Measurements from ENCODE around the gene BCAS3. TPM values are rescaled to one million over a fixed set of nuclear protein-coding genes. Genes with fewer than 3 reads are reported as not detected.

Gene BCAS3
- total RNA-seq, 1 donor from 2014 or later, result 14.5 TPM

DNA sequence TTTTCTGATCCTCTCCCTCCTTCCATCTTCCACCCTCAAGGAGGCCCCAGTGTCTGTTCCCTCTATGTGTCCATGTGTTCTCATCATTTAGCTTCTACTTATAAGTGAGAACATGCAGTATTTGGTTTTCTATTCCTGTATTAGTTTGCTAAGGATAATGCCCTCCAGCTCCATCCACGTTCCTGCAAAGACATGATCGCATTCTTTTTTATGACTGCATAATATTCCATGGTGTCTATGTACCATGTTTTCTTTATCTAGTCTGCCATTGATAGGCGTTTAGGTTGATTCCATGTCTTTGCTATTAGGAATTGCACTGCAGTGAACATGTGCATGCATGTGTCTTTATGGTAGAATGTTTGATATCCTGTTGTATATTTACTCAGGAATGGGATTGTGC, 275.1 kb downstream of the BCAS3 start:
- no peaks in the 10 kb centered on the region for H3K36me3 Mint-ChIP-seq (ENCODE audit: low read depth, unreplicated experiment)
- no peaks in the 10 kb centered on the region for H4K20me1 ChIP-seq (ENCODE audit: insufficient read depth, low read length)
- no peak for FAIRE-seq
- H3K27ac ChIP-seq (ENCODE audit: low read depth, low read length), result no peak overlapping the region
- H3K79me2 ChIP-seq (ENCODE audit: insufficient read depth, low read length), result no peaks in the 10 kb centered on the region
- H3K9me3 ChIP-seq (ENCODE audit: insufficient read depth, low read depth, low read length), result no peaks in the 10 kb centered on the region
- H3K9ac ChIP-seq (ENCODE audit: low read length), result no peak overlapping the region
- no peak for TF ChIP-seq EZH2 (IDR thresholded peaks at IDR 0.05; ENCODE audit: insufficient read depth, low read length)
- TF ChIP-seq, protein P1, sequence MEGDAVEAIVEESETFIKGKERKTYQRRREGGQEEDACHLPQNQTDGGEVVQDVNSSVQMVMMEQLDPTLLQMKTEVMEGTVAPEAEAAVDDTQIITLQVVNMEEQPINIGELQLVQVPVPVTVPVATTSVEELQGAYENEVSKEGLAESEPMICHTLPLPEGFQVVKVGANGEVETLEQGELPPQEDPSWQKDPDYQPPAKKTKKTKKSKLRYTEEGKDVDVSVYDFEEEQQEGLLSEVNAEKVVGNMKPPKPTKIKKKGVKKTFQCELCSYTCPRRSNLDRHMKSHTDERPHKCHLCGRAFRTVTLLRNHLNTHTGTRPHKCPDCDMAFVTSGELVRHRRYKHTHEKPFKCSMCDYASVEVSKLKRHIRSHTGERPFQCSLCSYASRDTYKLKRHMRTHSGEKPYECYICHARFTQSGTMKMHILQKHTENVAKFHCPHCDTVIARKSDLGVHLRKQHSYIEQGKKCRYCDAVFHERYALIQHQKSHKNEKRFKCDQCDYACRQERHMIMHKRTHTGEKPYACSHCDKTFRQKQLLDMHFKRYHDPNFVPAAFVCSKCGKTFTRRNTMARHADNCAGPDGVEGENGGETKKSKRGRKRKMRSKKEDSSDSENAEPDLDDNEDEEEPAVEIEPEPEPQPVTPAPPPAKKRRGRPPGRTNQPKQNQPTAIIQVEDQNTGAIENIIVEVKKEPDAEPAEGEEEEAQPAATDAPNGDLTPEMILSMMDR (IDR thresholded peaks at IDR 0.05; ENCODE audit: insufficient read depth, low read depth, low read length), result no peak
- H3K27me3 ChIP-seq (ENCODE audit: insufficient read depth, low read length), result no peaks in the 10 kb centered on the region
- no peaks in the 10 kb centered on the region for H3K4me1 ChIP-seq (ENCODE audit: insufficient read depth, low read length)
- H3K4me2 ChIP-seq (ENCODE audit: low read length), result no peak overlapping the region
- no peaks in the 10 kb centered on the region for H3K27me3 Mint-ChIP-seq (ENCODE audit: low read depth, unreplicated experiment)
- H3K9me3 Mint-ChIP-seq (ENCODE audit: unreplicated experiment), result peaks cover 2% of the 10 kb centered on the region
- no peak overlapping the region for H3K4me3 ChIP-seq (ENCODE audit: insufficient read depth, low read depth, low read length)
- H3K36me3 ChIP-seq (ENCODE audit: insufficient read depth, low read length), result no peaks in the 10 kb centered on the region
- no peak overlapping the region for H3K4me3 Mint-ChIP-seq (ENCODE audit: unreplicated experiment)
- H2AFZ ChIP-seq (ENCODE audit: low read depth, low read length), result no peak overlapping the region
- no peak overlapping the region for H3K27ac Mint-ChIP-seq (ENCODE audit: unreplicated experiment)
- no peak for DNase-seq (ENCODE audit: low read depth)
- no peaks in the 10 kb centered on the region for H3K4me1 Mint-ChIP-seq (ENCODE audit: low read depth, unreplicated experiment)

GRCh38 chr17:60959011-60959410, 281.4 kb downstream of the BCAS3 start:
- Mint-ChIP-seq H3K4me1 (ENCODE audit: low read depth, unreplicated experiment) (peaks cover 19% of the 10 kb centered on the region), H3K36me3 (ENCODE audit: low read depth, unreplicated experiment) (no peaks in the 10 kb centered on the region), H3K27me3 (ENCODE audit: low read depth, unreplicated experiment) (no peaks in the 10 kb centered on the region), H3K4me3 (ENCODE audit: unreplicated experiment) (no peak overlapping the region), H3K27ac (ENCODE audit: unreplicated experiment) (peak overlapping the region; percentile 81), H3K9me3 (ENCODE audit: unreplicated experiment) (peaks cover 6% of the 10 kb centered on the region)
- Histone ChIP-seq H3K27ac (ENCODE audit: low read depth, low read length) (no peak overlapping the region), H2AFZ (ENCODE audit: low read depth, low read length) (no peak overlapping the region), H4K20me1 (ENCODE audit: insufficient read depth, low read length) (no peaks in the 10 kb centered on the region), H3K9ac (ENCODE audit: low read length) (no peak overlapping the region), H3K79me2 (ENCODE audit: insufficient read depth, low read length) (no peaks in the 10 kb centered on the region), H3K4me2 (ENCODE audit: low read length) (no peak overlapping the region), H3K4me3 (ENCODE audit: insufficient read depth, low read depth, low read length) (no peak overlapping the region), H3K4me1 (ENCODE audit: insufficient read depth, low read length) (no peaks in the 10 kb centered on the region), H3K36me3 (ENCODE audit: insufficient read depth, low read length) (no peaks in the 10 kb centered on the region), H3K27me3 (ENCODE audit: insufficient read depth, low read length) (no peaks in the 10 kb centered on the region), H3K9me3 (ENCODE audit: insufficient read depth, low read depth, low read length) (peaks cover 2% of the 10 kb centered on the region)
- no peak for FAIRE-seq
- no peak for TF ChIP-seq EZH2 (IDR thresholded peaks at IDR 0.05; ENCODE audit: insufficient read depth, low read length)
- TF ChIP-seq, protein P1 (IDR thresholded peaks at IDR 0.05; ENCODE audit: insufficient read depth, low read depth, low read length), result no peak
- DNase-seq (ENCODE audit: low read depth), result peak; percentile 16

DNA sequence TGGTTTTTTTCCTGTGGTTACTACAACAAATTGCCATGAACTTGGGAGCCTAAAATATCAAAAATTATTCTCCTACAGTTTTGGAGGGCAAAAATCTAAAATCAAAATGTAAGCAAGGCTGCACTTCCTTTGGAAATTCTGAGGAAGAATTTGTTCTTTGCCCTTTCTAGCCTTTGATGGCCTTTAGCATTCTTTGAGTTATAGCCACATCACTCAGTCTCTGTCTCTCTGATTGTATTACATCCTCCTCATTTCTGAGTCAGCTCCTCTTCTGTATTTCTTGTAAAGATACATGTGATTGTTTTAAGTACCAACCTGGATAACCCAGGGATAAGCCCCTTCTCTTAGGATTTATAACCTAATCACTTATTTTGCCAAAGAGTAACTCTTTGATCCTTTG, 282.0 kb downstream of the BCAS3 start:
- no peaks in the 10 kb centered on the region for H3K27me3 Mint-ChIP-seq (ENCODE audit: low read depth, unreplicated experiment)
- no peaks in the 10 kb centered on the region for H3K27me3 ChIP-seq (ENCODE audit: insufficient read depth, low read length)
- H3K27ac ChIP-seq (ENCODE audit: low read depth, low read length), result no peak overlapping the region
- H3K4me1 ChIP-seq (ENCODE audit: insufficient read depth, low read length), result no peaks in the 10 kb centered on the region
- H3K9me3 ChIP-seq (ENCODE audit: insufficient read depth, low read depth, low read length), result peaks cover 2% of the 10 kb centered on the region
- no peak overlapping the region for H3K9ac ChIP-seq (ENCODE audit: low read length)
- no peaks in the 10 kb centered on the region for H4K20me1 ChIP-seq (ENCODE audit: insufficient read depth, low read length)
- H3K9me3 Mint-ChIP-seq (ENCODE audit: unreplicated experiment), result peaks cover 10% of the 10 kb centered on the region
- H3K79me2 ChIP-seq (ENCODE audit: insufficient read depth, low read length), result no peaks in the 10 kb centered on the region
- H3K27ac Mint-ChIP-seq (ENCODE audit: unreplicated experiment), result peak overlapping the region; percentile 81
- no peak overlapping the region for H3K4me2 ChIP-seq (ENCODE audit: low read length)
- FAIRE-seq, result no peak
- no peak overlapping the region for H2AFZ ChIP-seq (ENCODE audit: low read depth, low read length)
- peaks cover 19% of the 10 kb centered on the region for H3K4me1 Mint-ChIP-seq (ENCODE audit: low read depth, unreplicated experiment)
- peaks cover 3% of the 10 kb centered on the region for H3K36me3 Mint-ChIP-seq (ENCODE audit: low read depth, unreplicated experiment)
- no peaks in the 10 kb centered on the region for H3K36me3 ChIP-seq (ENCODE audit: insufficient read depth, low read length)
- no peak for DNase-seq (ENCODE audit: low read depth)
- no peak overlapping the region for H3K4me3 Mint-ChIP-seq (ENCODE audit: unreplicated experiment)
- TF ChIP-seq EZH2 (IDR thresholded peaks at IDR 0.05; ENCODE audit: insufficient read depth, low read length), result no peak
- TF ChIP-seq, protein P1 (IDR thresholded peaks at IDR 0.05; ENCODE audit: insufficient read depth, low read depth, low read length), result no peak
- no peak overlapping the region for H3K4me3 ChIP-seq (ENCODE audit: insufficient read depth, low read depth, low read length)
